Astrocyte (in vitro differentiated cells and primary cell): ENCODE results near the gene VWA1. TPM values are rescaled to one million over a fixed set of nuclear protein-coding genes. Genes with fewer than 3 reads are reported as not detected.
A peak's percentile ranks its signal among the peaks of the same experiment; 100 is the strongest.

ENCODE experiments used
- DNase-seq: peaks from one replicate; pipeline ENCODE4 v3.0.0-alpha.2; 2010; ENCODE audit warnings: low read depth
- FAIRE-seq: peaks from 2 replicates; lab custom pipeline; 2011; peaks lifted over from hg19 to GRCh38; lab: Jason Lieb, UNC
- H2AFZ ChIP-seq: 2 replicates; pipeline ENCODE4 v1.6.0; 2012; ENCODE audit warnings: low read depth, low read length, inconsistent platforms
- H3K27ac ChIP-seq: 2 replicates; pipeline ENCODE4 v1.5.1; 2011; ENCODE audit warnings: low read depth, low read length, inconsistent platforms
- H3K27me3 ChIP-seq: 2 replicates; pipeline ENCODE4 v1.6.0; 2011; ENCODE audit warnings: low read length, inconsistent platforms; ENCODE audit not compliant: insufficient read depth
- H3K36me3 ChIP-seq: 2 replicates; pipeline ENCODE4 v1.5.1; 2011; ENCODE audit warnings: low read length, inconsistent platforms; ENCODE audit not compliant: insufficient read depth
- H3K4me1 ChIP-seq: 2 replicates; pipeline ENCODE4 v1.5.1; 2011; ENCODE audit warnings: low read length, inconsistent platforms; ENCODE audit not compliant: insufficient read depth
- H3K4me2 ChIP-seq: 2 replicates; pipeline ENCODE4 v1.6.0; 2012; ENCODE audit warnings: low read length, inconsistent platforms
- H3K4me3 ChIP-seq: 2 replicates; pipeline ENCODE4 v1.5.1; 2011; ENCODE audit warnings: low read depth, mild to moderate bottlenecking, low read length, inconsistent platforms; ENCODE audit not compliant: insufficient read depth
- H3K79me2 ChIP-seq: 2 replicates; pipeline ENCODE4 v1.6.0; 2012; ENCODE audit warnings: mild to moderate bottlenecking, low read length, inconsistent platforms; ENCODE audit not compliant: insufficient read depth
- H3K9ac ChIP-seq: 2 replicates; pipeline ENCODE4 v1.6.0; 2012; ENCODE audit warnings: mild to moderate bottlenecking, low read length, inconsistent platforms
- H3K9me3 ChIP-seq: 2 replicates; pipeline ENCODE4 v1.5.1; 2012; ENCODE audit warnings: low read depth, mild to moderate bottlenecking, low read length, inconsistent platforms; ENCODE audit not compliant: insufficient read depth
- H4K20me1 ChIP-seq: 2 replicates; pipeline ENCODE4 v1.6.0; 2012; ENCODE audit warnings: low read length, inconsistent platforms; ENCODE audit not compliant: insufficient read depth
- H3K27ac Mint-ChIP-seq: one replicate; pipeline ENCODE4 v1.8.0; 2021; ENCODE audit warnings: mild to moderate bottlenecking, mixed read lengths; ENCODE audit not compliant: unreplicated experiment
- H3K27me3 Mint-ChIP-seq: one replicate; pipeline ENCODE4 v1.8.0; 2021; ENCODE audit warnings: low read depth, mixed read lengths; ENCODE audit not compliant: unreplicated experiment
- H3K36me3 Mint-ChIP-seq: one replicate; pipeline ENCODE4 v1.8.0; 2021; ENCODE audit warnings: low read depth, mixed read lengths; ENCODE audit not compliant: unreplicated experiment
- H3K4me1 Mint-ChIP-seq: one replicate; pipeline ENCODE4 v1.8.0; 2021; ENCODE audit warnings: low read depth, mixed read lengths; ENCODE audit not compliant: unreplicated experiment
- H3K4me3 Mint-ChIP-seq: one replicate; pipeline ENCODE4 v1.8.0; 2021; ENCODE audit warnings: mild to moderate bottlenecking, moderate library complexity, mixed read lengths; ENCODE audit not compliant: unreplicated experiment
- H3K9me3 Mint-ChIP-seq: one replicate; pipeline ENCODE4 v1.8.0; 2021; ENCODE audit warnings: mild to moderate bottlenecking, mixed read lengths; ENCODE audit not compliant: unreplicated experiment
- EZH2 ChIP-seq: IDR thresholded peaks from 2 replicates; pipeline ENCODE4 v1.6.1; 2012; ENCODE audit warnings: mild to moderate bottlenecking, low read length, inconsistent platforms; ENCODE audit not compliant: insufficient read depth
- total RNA-seq: library from RNA; stranded (reverse); gene quantifications from 2 replicates; pipeline ENCODE4 v1.2.1, GENCODE V29; 2021
- TF ChIP-seq, protein P1 (sequence below): IDR thresholded peaks from 2 replicates; pipeline ENCODE4 v1.5.1; 2011; ENCODE audit warnings: low read depth, mild to moderate bottlenecking, inconsistent platforms, low read length, moderate library complexity; ENCODE audit not compliant: insufficient read depth

Gene VWA1
- total RNA-seq, 1 donor from 2014 or later, result 60.4 TPM

DNA sequence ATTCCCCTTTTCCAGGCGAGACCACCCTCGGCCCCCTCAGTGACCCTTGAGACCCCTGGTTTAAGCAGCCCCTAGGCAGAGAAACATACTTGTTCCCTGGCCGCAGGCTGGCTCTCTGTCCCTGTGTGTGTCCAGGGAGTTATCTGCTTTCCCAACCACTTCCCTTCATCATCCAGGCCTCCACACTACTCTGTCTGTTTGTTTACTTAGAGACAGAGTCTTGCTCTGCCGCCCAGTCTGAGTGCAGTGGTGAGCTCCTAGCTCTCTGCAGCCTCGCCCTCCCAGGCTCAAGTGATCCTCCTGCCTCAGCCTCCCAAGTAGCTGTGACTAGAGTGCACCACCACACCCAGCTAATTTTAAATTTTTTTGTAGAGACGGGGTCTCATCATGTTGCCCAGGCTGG lies 5.8 kb upstream of the VWA1 start:
- DNase-seq, result no peak
- Histone ChIP-seq H2AFZ (no peak overlapping the region), H3K4me1 (peaks cover 23% of the 10 kb centered on the region), H3K79me2 (no peaks in the 10 kb centered on the region), H3K9ac (no peak overlapping the region), H3K27ac (no peak overlapping the region), H3K9me3 (no peaks in the 10 kb centered on the region), H3K4me2 (no peak overlapping the region), H3K4me3 (no peak overlapping the region), H3K27me3 (no peaks in the 10 kb centered on the region), H3K36me3 (no peaks in the 10 kb centered on the region), H4K20me1 (no peaks in the 10 kb centered on the region)
- peak overlapping the region; percentile 75 for H3K27ac Mint-ChIP-seq
- H3K4me1 Mint-ChIP-seq, result peaks cover 15% of the 10 kb centered on the region
- peaks cover 2% of the 10 kb centered on the region for H3K27me3 Mint-ChIP-seq
- FAIRE-seq, result no peak
- no peaks in the 10 kb centered on the region for H3K36me3 Mint-ChIP-seq
- peak overlapping the region; percentile 41 for H3K4me3 Mint-ChIP-seq
- H3K9me3 Mint-ChIP-seq, result no peaks in the 10 kb centered on the region
- TF ChIP-seq EZH2, result no peak
- TF ChIP-seq, protein P1, sequence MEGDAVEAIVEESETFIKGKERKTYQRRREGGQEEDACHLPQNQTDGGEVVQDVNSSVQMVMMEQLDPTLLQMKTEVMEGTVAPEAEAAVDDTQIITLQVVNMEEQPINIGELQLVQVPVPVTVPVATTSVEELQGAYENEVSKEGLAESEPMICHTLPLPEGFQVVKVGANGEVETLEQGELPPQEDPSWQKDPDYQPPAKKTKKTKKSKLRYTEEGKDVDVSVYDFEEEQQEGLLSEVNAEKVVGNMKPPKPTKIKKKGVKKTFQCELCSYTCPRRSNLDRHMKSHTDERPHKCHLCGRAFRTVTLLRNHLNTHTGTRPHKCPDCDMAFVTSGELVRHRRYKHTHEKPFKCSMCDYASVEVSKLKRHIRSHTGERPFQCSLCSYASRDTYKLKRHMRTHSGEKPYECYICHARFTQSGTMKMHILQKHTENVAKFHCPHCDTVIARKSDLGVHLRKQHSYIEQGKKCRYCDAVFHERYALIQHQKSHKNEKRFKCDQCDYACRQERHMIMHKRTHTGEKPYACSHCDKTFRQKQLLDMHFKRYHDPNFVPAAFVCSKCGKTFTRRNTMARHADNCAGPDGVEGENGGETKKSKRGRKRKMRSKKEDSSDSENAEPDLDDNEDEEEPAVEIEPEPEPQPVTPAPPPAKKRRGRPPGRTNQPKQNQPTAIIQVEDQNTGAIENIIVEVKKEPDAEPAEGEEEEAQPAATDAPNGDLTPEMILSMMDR, result no peak

DNA sequence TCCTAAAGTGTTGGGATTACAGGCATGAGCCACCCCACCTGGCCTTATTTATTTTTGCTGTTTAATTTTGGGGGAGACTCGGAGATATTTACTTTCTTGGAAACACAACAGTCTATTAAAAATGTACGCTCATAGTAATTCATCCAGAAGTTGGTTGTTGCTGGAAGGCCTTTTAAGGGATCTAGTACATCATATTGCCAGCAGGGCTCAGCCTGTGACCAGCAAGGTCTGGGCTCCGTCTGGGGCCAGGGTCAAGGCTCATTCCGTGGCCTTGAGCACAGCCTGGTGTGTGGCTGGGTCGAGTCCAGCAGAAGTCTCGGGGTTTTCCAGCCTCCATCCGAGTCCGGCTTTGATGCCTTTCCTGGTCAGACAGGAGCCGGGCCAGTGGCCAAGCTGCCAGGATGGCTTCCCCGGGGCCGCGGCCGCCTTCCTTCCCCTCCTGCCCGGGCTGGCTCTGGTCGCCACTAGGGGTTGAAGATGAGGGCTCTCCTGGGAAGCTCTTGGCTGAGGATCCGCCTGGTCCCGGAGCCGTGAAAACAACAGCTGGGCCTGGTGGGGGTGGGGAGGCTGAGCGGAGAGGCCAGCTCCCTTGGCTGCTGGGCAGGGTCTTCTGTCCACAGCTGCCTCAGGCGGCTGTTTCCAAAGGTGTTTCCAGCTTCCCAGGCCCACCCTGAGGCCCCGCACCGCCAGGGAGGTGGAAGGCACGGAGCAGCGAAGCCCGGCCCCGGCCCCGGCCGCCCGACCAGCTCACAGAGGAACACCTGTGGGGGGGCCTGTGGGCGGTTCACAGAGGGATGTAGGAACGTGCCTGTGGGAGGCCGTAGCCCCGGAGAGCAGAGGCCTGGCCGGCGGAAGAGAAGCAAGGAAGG lies 5.1 kb upstream of the VWA1 start:
- Histone ChIP-seq H3K9ac (no peak overlapping the region), H3K79me2 (no peaks in the 10 kb centered on the region), H3K4me2 (peak overlapping the region; percentile 33)

More for the DNA sequence above, 5.1 kb upstream of the VWA1 start:
- Histone ChIP-seq H4K20me1 (no peaks in the 10 kb centered on the region), H3K9me3 (no peaks in the 10 kb centered on the region), H3K4me1 (peaks cover 29% of the 10 kb centered on the region), H3K36me3 (no peaks in the 10 kb centered on the region), H3K4me3 (no peak overlapping the region), H2AFZ (peak overlapping the region; percentile 81), H3K27ac (no peak overlapping the region), H3K27me3 (no peaks in the 10 kb centered on the region)
- peak overlapping the region; percentile 75 for H3K27ac Mint-ChIP-seq
- H3K36me3 Mint-ChIP-seq, result no peaks in the 10 kb centered on the region
- no peaks in the 10 kb centered on the region for H3K9me3 Mint-ChIP-seq
- TF ChIP-seq, protein P1, result peak; percentile 5
- TF ChIP-seq EZH2, result no peak
- FAIRE-seq, result no peak
- peaks cover 16% of the 10 kb centered on the region for H3K4me1 Mint-ChIP-seq
- H3K27me3 Mint-ChIP-seq, result no peaks in the 10 kb centered on the region
- peak overlapping the region; percentile 41 for H3K4me3 Mint-ChIP-seq
- peak; percentile 32 for DNase-seq
